ENCODE results near the gene ZDHHC23.

The ZDHHC23 gene

GRCh38 chr3:113947372-113948014, at the start of gene ZDHHC23:
TSS of gene ZDHHC23 (plus strand) at chr3:113948013. CDS start at chr3:113948803, 790 bp downstream.
- DNase-seq (ENCODE audit: low read depth in 4 of 4, low spot score in 1 of 4) = peak; percentile 25 to 51 (median 34)

- no peak for DNase-seq (ENCODE audit: low read depth in 4 of 4, low spot score in 1 of 4)
Measured at GRCh38 chr3:113898892-113899291, 48.9 kb upstream of the ZDHHC23 start.

DNA sequence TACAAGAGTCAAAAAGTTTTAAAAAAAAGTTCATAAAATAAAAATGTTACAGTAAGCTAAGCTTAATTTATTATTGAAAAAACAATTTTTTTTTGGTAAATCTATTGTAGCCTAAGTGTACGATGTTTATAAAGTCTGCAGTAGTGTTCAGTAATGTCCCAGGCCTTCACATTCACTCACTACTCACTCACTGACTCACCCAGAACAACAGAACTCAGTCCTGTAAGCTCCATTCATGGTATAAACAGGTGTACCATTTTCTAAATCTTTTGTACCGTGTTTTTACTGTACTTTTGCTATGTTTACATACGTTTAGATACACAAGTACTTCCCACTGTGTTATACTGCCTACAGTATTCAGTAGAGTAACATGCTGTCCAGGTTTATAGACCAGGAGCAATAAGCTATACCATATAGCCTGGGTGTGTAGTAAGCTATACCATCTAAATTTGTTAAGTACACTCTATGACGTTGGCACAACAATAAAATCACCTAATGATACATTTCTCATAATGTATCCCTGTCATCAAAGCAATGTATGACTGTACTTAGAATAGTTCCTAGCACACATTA, 41.2 kb upstream of the ZDHHC23 start:
- DNase-seq (ENCODE audit: low read depth in 4 of 4, low spot score in 1 of 4) = no peak

- DNase-seq (ENCODE audit: low read depth in 4 of 4, low spot score in 1 of 4) = no peak
Measured at GRCh38 chr3:113908133-113908532, 39.7 kb upstream of the ZDHHC23 start.

DNA sequence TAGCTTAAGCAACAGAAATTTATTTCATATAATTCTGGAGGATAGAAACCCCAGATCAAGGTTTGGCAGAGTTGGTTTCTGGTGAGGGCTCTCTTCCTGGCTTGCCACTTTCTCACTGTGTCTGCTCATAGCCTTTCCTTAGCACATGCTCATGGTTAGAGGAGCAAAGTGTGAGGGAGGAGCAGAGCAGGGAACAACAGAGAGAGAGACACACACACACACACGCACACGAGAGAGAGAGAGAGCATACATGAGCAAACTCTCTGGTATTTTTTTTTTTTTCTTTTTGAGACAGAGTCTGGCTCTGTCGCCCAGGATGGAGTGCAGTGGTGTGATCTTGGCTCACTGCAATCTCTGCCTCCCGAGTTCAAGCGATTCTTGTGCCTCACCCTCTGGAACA, 36.8 kb upstream of the ZDHHC23 start:
- DNase-seq (ENCODE audit: low read depth in 4 of 4, low spot score in 1 of 4) = no peak

- DNase-seq (ENCODE audit: low read depth in 4 of 4, low spot score in 1 of 4) = peak in 1 of 4 experiments; percentile 7
Measured at GRCh38 chr3:113912552-113913236, 35.1 kb upstream of the ZDHHC23 start.

- no peak for DNase-seq (ENCODE audit: low read depth in 4 of 4, low spot score in 1 of 4)
Measured at GRCh38 chr3:113914646-113915045, 33.2 kb upstream of the ZDHHC23 start.

- DNase-seq (ENCODE audit: low read depth in 4 of 4, low spot score in 1 of 4) = no peak
Measured at GRCh38 chr3:113927556-113927955, 20.3 kb upstream of the ZDHHC23 start.

- DNase-seq (ENCODE audit: low read depth in 4 of 4, low spot score in 1 of 4) = no peak
Measured at GRCh38 chr3:113946831-113947230, 982 bp upstream of the ZDHHC23 start.

GRCh38 chr3:113948015-113948917, 453 bp downstream of the ZDHHC23 start:
- peak in 2 of 4 experiments; percentile 9 to 23 for DNase-seq (ENCODE audit: low read depth in 4 of 4, low spot score in 1 of 4)

DNA sequence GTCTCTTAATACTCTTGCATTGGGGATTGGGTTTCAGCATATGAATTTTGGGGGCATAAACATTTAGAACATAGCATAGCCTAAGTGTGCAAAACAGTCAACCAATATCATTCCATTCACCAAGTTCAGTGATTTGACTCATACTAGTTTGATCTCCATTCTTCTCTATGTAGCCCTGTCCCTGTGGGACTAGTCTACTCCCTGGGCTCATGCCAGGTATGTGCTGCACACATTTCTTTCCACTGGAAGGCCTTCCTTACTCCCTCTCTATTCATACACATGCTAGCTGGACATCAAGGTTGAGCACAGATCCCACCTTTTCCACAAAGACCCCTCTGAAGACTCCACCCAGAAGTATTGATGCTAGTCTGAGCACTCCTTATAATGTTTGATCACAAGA, 5.1 kb downstream of the ZDHHC23 start:
- no peak for DNase-seq (ENCODE audit: low read depth in 4 of 4, low spot score in 1 of 4)

GRCh38 chr3:113953677-113954076, 5.9 kb downstream of the ZDHHC23 start:
- no peak for DNase-seq (ENCODE audit: low read depth in 4 of 4, low spot score in 1 of 4)

DNA sequence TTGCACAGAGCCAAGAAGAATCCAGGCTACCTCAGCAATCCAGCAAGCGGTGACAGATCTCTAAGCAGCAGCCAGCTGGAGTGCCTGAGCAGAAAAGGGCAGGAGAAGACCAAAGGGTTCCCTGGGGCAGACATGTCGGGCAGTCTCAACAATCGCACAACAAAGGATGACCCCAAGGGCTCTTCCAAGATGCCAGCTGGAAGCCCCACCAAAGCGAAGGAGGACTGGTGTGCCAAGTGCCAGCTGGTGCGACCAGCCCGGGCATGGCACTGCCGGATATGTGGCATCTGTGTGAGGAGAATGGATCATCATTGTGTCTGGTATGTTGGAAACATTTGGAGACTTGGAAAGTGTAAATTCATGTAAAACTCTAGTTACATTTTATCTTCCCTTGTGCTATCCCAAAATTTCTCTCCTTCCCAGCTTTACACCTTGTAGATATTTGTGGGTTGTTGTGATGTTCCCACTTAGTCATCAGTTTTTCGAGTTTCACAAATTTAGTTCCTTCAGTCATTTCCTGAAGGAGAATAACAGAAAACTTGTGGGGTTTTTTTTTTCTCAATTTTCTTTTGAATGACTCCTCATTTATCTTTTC, 6.4 kb downstream of the ZDHHC23 start:
- no peak for DNase-seq (ENCODE audit: low read depth in 4 of 4, low spot score in 1 of 4)

DNA sequence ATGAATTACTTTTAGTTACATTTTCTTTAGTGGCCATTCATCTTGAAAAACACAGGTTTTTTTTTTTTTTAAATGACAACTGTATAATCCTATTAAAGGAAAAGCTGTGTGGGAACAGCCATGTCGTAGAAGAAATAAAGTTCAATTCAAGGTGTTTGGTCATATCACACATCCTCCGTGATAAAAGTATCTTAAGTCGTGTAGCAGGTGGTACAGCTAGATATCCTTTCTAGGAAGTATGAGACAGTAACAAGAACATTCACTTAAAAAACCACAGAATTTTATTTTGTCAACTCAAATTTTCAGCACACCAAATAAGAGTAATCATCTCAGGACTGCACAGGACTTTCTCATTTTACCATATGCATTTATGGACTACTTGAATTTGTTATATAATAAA, 16.1 kb downstream of the ZDHHC23 start:
- no peak for DNase-seq (ENCODE audit: low read depth in 4 of 4, low spot score in 1 of 4)

DNA sequence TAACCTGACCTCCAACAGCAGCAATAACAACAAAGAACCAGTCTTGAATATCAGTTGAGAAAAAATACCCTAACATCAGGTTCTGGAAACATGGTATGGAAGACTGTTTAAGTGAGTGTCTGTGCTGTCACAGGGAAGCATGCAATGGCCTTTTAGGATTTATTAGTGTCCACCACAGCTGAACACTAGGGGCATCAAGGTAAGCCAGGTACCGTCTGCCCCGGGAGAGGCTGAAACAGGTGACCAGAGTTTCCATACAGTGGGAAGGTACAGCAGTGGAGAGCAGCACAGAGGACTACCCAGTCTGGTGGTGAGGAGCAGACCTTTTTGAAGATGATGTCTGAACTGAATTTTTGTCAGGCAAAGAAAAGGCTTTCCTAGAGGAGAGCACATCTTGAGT, 18.4 kb downstream of the ZDHHC23 start:
- no peak for DNase-seq (ENCODE audit: low read depth in 4 of 4, low spot score in 1 of 4)

- no peak for DNase-seq (ENCODE audit: low read depth in 4 of 4, low spot score in 1 of 4)
Measured at GRCh38 chr3:113968986-113969385, 21.2 kb downstream of the ZDHHC23 start.

GRCh38 chr3:113977822-113978221, 30.0 kb downstream of the ZDHHC23 start:
- no peak for DNase-seq (ENCODE audit: low read depth in 4 of 4, low spot score in 1 of 4)

DNA sequence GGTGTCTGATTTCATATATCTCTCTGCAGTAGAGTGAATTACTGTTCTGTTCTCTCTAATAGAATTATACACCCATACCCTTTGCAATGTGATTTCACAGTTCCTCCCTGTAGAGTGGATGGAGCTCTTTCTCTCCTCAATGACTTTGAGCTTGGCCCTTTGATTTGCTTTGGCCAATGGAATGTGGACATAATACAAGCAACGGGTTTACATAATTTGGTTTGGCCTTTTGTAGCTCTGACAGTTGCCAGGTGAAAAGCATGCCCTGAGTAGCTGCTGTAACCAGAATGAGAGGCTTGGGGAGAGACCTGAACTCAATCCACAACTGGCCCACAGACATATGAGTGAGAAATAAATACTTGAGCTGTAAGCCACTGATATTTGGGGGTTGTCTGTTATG, 32.1 kb downstream of the ZDHHC23 start:
- DNase-seq (ENCODE audit: low read depth in 4 of 4, low spot score in 1 of 4) = no peak

- no peak for DNase-seq (ENCODE audit: low read depth in 4 of 4, low spot score in 1 of 4)
Measured at GRCh38 chr3:113981803-113982202, 34.0 kb downstream of the ZDHHC23 start.

DNA sequence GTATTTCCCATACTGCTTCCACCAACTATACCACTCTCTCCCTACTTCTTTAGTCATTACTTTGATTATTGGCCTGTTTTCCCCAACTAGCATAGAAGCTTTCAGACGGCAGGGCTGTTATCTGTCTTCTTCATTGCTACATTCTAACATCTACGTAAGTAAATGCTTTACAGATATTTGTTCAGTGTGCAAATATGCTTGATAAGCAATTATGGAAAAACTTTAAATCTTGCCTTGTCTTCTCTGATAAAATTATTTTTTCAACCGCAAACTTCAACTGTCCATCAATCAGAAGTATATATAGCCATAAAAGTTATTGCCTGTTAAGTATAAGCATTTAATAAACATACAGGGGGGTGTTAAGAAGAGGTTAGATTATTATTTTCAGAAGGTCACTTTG, 35.7 kb downstream of the ZDHHC23 start:
- no peak for DNase-seq (ENCODE audit: low read depth in 4 of 4, low spot score in 1 of 4)

GRCh38 chr3:113985541-113985940, 37.7 kb downstream of the ZDHHC23 start:
- DNase-seq (ENCODE audit: low read depth in 4 of 4, low spot score in 1 of 4) = no peak

Data from stimulated activated CD4-positive, alpha-beta T cell treated with anti-CD3 and anti-CD28 coated beads, Interleukin-1b, Interleukin-23, amount 100 ng/mL, for 24 hours (primary cell).